Keratinocyte (primary cell): ENCODE data around the gene SOX14. TPM values are rescaled to one million over a fixed set of nuclear protein-coding genes. Genes with fewer than 3 reads are reported as not detected.

Experiments
- DNase-seq: peaks from one replicate; pipeline ENCODE4 v3.0.0-alpha.2; 2011; ENCODE audit warnings: low read depth, missing footprints, low spot score
- FAIRE-seq: peaks from 2 replicates; lab custom pipeline; 2011; peaks lifted over from hg19 to GRCh38; lab: Jason Lieb, UNC
- H2AFZ ChIP-seq: 2 replicates; pipeline ENCODE4 v1.6.0; 2012; ENCODE audit warnings: low read length, control low read depth, inconsistent platforms; ENCODE audit not compliant: control insufficient read depth
- H3K27ac ChIP-seq: 2 replicates; pipeline ENCODE4 v1.5.1; 2011; ENCODE audit warnings: low read length; ENCODE audit not compliant: control insufficient read depth, insufficient read depth
- H3K27me3 ChIP-seq: 3 replicates; pipeline ENCODE4 v1.6.0; 2011; ENCODE audit warnings: low read length; ENCODE audit not compliant: control insufficient read depth, insufficient read depth; ENCODE audit errors: extremely low read depth
- H3K36me3 ChIP-seq, 2 experiments: 2 replicates in 1 of 2; 3 replicates in 1 of 2; pipeline ENCODE4 v1.5.1; 2011; ENCODE audit warnings: low read length in 2 of 2, mild to moderate bottlenecking in 1 of 2; ENCODE audit not compliant: control insufficient read depth in 2 of 2, insufficient read depth in 2 of 2; ENCODE audit errors: extremely low read depth in 1 of 2
- H3K4me1 ChIP-seq: 3 replicates; pipeline ENCODE4 v1.5.1; 2011; ENCODE audit warnings: low read length; ENCODE audit not compliant: control insufficient read depth, insufficient read depth; ENCODE audit errors: extremely low read depth
- H3K4me2 ChIP-seq: 3 replicates; pipeline ENCODE4 v1.6.0; 2011; ENCODE audit warnings: low read depth, low read length; ENCODE audit not compliant: control insufficient read depth, insufficient read depth; ENCODE audit errors: extremely low read depth
- H3K4me3 ChIP-seq, 3 experiments: fragments of 200-600 bp in 1 of 3; sonication (generic) in 1 of 3; 2 replicates in 2 of 3; 3 replicates in 1 of 3; pipeline ENCODE4 v1.5.1; 2011 to 2016; ENCODE audit warnings: low read length in 3 of 3, mild to moderate bottlenecking in 3 of 3, control low read depth in 2 of 3, inconsistent platforms in 1 of 3, low read depth in 1 of 3, mixed read lengths in 1 of 3, mixed run types in 1 of 3, moderate library complexity in 1 of 3; ENCODE audit not compliant: control insufficient read depth in 2 of 3, insufficient read depth in 2 of 3; ENCODE audit errors: extremely low read depth in 1 of 3
- H3K79me2 ChIP-seq: 2 replicates; pipeline ENCODE4 v1.6.0; 2012; ENCODE audit warnings: low read length; ENCODE audit not compliant: control insufficient read depth, insufficient read depth
- H3K9ac ChIP-seq: 3 replicates; pipeline ENCODE4 v1.6.0; 2011; ENCODE audit warnings: low read length; ENCODE audit not compliant: control insufficient read depth, insufficient read depth; ENCODE audit errors: extremely low read depth
- H3K9me1 ChIP-seq: 3 replicates; pipeline ENCODE4 v1.6.0; 2011; ENCODE audit warnings: low read length; ENCODE audit not compliant: control insufficient read depth, insufficient read depth; ENCODE audit errors: extremely low read depth
- H3K9me3 ChIP-seq: 2 replicates; pipeline ENCODE4 v1.5.1; 2012; ENCODE audit warnings: low read depth, low read length; ENCODE audit not compliant: control insufficient read depth
- H4K20me1 ChIP-seq: 3 replicates; pipeline ENCODE4 v1.6.0; 2011; ENCODE audit warnings: low read length; ENCODE audit not compliant: control insufficient read depth, insufficient read depth; ENCODE audit errors: extremely low read depth
- EZH2 ChIP-seq: IDR thresholded peaks from one replicate; pipeline ENCODE4 v1.6.1; 2012; ENCODE audit warnings: inconsistent platforms, mild to moderate bottlenecking, low read length, moderate library complexity
- dilution Hi-C: fragments of 300-500 bp; cut with MboI; formaldehyde crosslinking; loops from one replicate; pipeline ENCODE4 v1.7.0; 2020; ENCODE audit warnings: low sequenced_read_pairs; ENCODE audit not compliant: extremely low pct_ligation_motif_present
- polyA plus RNA-seq, 5 experiments: library from polyadenylated mRNA; depleted of rRNA in 3 of 5; stranded (reverse) in 3 of 5; stranded (forward) in 1 of 5; unstranded in 1 of 5; fragments of >200 nt; gene quantifications; 1 replicate in 1 of 5; 2 replicates in 3 of 5; 3 replicates in 1 of 5; pipeline versions ENCODE4 v1.2.1 to v1.2.3, GENCODE V29; 2011 to 2012; ENCODE audit warnings: missing spikeins in 2 of 5, low read depth in 1 of 5, low replicate concordance in 1 of 5
- TF ChIP-seq, protein P1 (sequence below), 3 experiments: IDR thresholded peaks in 1 of 3; conservative IDR thresholded peaks in 1 of 3; optimal IDR thresholded peaks in 1 of 3; 2 replicates in 2 of 3; 3 replicates in 1 of 3; pipeline versions ENCODE3 to v1.5.1; 2011; ENCODE audit warnings: low read length in 3 of 3, mild to moderate bottlenecking in 3 of 3, moderate library complexity in 2 of 3, control low read depth in 1 of 3, inconsistent platforms in 1 of 3; ENCODE audit not compliant: insufficient read depth in 2 of 3; ENCODE audit errors: extremely low read depth in 1 of 3

SOX14 gene
- polyA plus RNA-seq, 1 donor (not counting 4 experiments of a cell fraction or from before 2014, with no cell fraction given), result not detected

DNA sequence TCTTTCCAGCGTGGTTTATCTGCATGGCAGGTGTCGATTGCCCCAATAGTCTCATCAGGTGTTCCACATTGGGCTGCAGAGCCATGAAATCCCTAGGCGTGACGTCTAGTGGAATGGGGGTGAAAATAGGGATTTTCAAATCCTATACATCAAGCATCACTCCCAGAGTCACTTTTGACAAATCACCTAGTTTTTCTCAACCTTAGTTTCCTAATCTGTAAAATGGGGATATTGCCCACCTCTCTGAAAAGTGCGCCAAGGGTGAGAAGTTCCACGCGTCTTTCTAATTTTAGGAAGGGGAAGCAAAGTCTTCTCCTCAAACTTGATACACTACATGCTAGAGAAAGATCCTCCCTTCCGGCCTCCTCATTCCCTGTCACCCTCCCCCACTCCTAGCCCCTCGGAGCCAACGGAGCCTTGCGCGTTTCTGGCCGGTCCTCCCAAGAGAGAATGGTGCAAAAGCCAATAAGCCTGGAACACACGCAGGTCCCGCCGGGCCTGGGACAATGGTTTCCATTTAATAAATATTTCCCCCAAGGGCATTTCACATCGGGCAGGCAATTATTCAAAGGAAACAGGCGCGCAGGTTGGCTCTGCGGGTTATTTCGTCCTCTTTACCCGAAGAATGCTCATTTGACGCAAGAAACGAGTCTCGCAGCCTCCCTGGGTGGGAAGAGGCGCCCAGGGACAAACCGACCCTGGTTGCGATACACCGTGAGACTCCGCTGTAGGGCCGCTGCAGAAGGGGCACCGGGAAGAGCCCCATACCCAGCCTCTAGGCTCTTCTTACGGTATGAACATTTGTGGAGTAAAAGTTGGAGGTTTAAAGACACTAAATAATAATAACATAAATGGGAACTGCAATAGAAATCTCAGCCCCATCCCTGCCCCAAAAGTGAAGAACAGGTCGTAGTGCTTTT is 1.2 kb upstream of the SOX14 start:
- FAIRE-seq, result no peak

GRCh38 chr3:137763594-137763938 is 549 bp upstream of the SOX14 start:
- Histone ChIP-seq H4K20me1 (peaks cover 3% of the 10 kb centered on the region), H3K9ac (no peak overlapping the region), H2AFZ (no peak overlapping the region), H3K79me2 (no peaks in the 10 kb centered on the region), H3K27ac (no peak overlapping the region), H3K4me3 (peak overlapping the region in 1 of 3 experiments; percentile 1), H3K9me1 (no peaks in the 10 kb centered on the region), H3K36me3 (no peaks in the 10 kb centered on the region), H3K9me3 (no peaks in the 10 kb centered on the region), H3K27me3 (peaks cover 94% of the 10 kb centered on the region), H3K4me1 (peaks cover 8% of the 10 kb centered on the region), H3K4me2 (peak overlapping the region; percentile 67)
- FAIRE-seq (no peak), DNase-seq (no peak)
- dilution Hi-C loops, result no loop called here
- TF ChIP-seq EZH2, result no peak
- TF ChIP-seq, protein P1, sequence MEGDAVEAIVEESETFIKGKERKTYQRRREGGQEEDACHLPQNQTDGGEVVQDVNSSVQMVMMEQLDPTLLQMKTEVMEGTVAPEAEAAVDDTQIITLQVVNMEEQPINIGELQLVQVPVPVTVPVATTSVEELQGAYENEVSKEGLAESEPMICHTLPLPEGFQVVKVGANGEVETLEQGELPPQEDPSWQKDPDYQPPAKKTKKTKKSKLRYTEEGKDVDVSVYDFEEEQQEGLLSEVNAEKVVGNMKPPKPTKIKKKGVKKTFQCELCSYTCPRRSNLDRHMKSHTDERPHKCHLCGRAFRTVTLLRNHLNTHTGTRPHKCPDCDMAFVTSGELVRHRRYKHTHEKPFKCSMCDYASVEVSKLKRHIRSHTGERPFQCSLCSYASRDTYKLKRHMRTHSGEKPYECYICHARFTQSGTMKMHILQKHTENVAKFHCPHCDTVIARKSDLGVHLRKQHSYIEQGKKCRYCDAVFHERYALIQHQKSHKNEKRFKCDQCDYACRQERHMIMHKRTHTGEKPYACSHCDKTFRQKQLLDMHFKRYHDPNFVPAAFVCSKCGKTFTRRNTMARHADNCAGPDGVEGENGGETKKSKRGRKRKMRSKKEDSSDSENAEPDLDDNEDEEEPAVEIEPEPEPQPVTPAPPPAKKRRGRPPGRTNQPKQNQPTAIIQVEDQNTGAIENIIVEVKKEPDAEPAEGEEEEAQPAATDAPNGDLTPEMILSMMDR (optimal IDR thresholded peaks at IDR 0.05 in 1 of 3, IDR thresholded peaks at IDR 0.05 in 1 of 3, conservative IDR thresholded peaks at IDR 0.05 in 1 of 3; ENCODE audit: extremely low read depth in 1 of 3, insufficient read depth in 2 of 3, low read length in 3 of 3), result no peak

More for the DNA sequence above, 1.2 kb upstream of the SOX14 start:
- dilution Hi-C loops, result no loop called here
- no peak overlapping the region for H2AFZ ChIP-seq
- peaks cover 3% of the 10 kb centered on the region for H3K4me1 ChIP-seq
- no peak overlapping the region for H3K4me2 ChIP-seq
- H3K9me1 ChIP-seq, result no peaks in the 10 kb centered on the region
- no peak overlapping the region for H3K9ac ChIP-seq
- no peaks in the 10 kb centered on the region for H3K9me3 ChIP-seq
- TF ChIP-seq, protein P1 (optimal IDR thresholded peaks at IDR 0.05 in 1 of 3, IDR thresholded peaks at IDR 0.05 in 1 of 3, conservative IDR thresholded peaks at IDR 0.05 in 1 of 3; ENCODE audit: extremely low read depth in 1 of 3, insufficient read depth in 2 of 3, low read length in 3 of 3), result no peak
- TF ChIP-seq EZH2, result no peak
- no peak for DNase-seq
- H3K4me3 ChIP-seq, result no peak overlapping the region
- no peaks in the 10 kb centered on the region for H3K79me2 ChIP-seq
- H4K20me1 ChIP-seq, result peaks cover 3% of the 10 kb centered on the region
- peaks cover 92% of the 10 kb centered on the region for H3K27me3 ChIP-seq
- no peak overlapping the region for H3K27ac ChIP-seq
- no peaks in the 10 kb centered on the region for H3K36me3 ChIP-seq
